Thyroid gland (tissue), 4 donors: ENCODE results near the gene CAPN5.

ENCODE experiments used
- CTCF ChIP-seq, 6 experiments: fragments of 200-600 bp in 3 of 6; fragments of 450-650 bp in 3 of 6; sonication (generic) in 3 of 6; IDR thresholded peaks; one replicate each; pipeline ENCODE4 v1.5.1; 2016 to 2019; ENCODE audit warnings: antibody characterized with exemption in 6 of 6, mild to moderate bottlenecking in 2 of 6, inconsistent platforms in 1 of 6, moderate library complexity in 1 of 6
- POLR2A ChIP-seq, 2 donors: fragments of 450-650 bp; IDR thresholded peaks; one replicate each; pipeline ENCODE4 v1.6.1; 2017; ENCODE audit warnings: antibody characterized with exemption in 2 of 2, mild to moderate bottlenecking in 2 of 2, moderate library complexity in 1 of 2

- no peak for TF ChIP-seq CTCF (IDR thresholded peaks at IDR 0.05)
- TF ChIP-seq POLR2A (IDR thresholded peaks at IDR 0.05) = no peak
These were observed 70.1 kb downstream of the CAPN5 start for GRCh38 chr11:77136784-77137420.
